ENCODE data around the gene THBD. TPM values are rescaled to one million over a fixed set of nuclear protein-coding genes. Genes with fewer than 3 reads are reported as not detected.
A peak's percentile ranks its signal among the peaks of the same experiment; 100 is the strongest.

Gene THBD
- total RNA-seq, 1 donor from 2014 or later: 37.5 TPM

DNA sequence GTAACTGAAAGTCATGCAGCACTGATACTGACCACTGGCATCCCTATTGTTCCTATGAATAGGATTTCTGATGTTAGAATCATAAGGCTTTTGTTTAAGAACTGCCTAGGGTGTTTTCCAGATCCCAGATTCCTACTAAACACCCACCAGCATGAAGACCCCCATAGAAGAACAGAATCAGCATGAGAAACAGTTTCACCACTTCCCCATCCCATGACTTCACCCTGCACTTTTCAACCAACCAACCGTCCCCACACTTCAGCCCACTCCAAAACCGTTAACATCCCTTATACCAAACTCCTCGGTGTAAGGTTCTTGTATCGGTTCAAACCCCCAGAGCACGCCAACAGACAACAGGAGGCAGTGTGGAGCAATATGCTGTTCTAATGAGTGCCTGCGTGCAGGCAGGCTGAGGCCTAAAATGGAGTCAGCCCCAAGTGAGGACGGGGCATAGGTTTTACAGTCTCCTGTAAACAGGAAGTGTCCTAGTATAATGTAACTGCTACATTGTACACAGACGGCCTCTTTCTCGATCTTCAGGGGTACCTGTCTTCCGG is 25.8 kb downstream of the THBD start:
- H3K27me3 Mint-ChIP-seq (ENCODE audit: low read depth): no peaks in the 10 kb centered on the region
- H3K36me3 Mint-ChIP-seq (ENCODE audit: low read depth): no peaks in the 10 kb centered on the region
- no peak overlapping the region for H3K27ac Mint-ChIP-seq (ENCODE audit: unreplicated experiment)
- H3K9me3 Mint-ChIP-seq (ENCODE audit: low read depth): no peaks in the 10 kb centered on the region
- no peaks in the 10 kb centered on the region for H3K4me1 Mint-ChIP-seq (ENCODE audit: low read depth)
- DNase-seq (ENCODE audit: low spot score): no peak
- TF ChIP-seq, protein P1, sequence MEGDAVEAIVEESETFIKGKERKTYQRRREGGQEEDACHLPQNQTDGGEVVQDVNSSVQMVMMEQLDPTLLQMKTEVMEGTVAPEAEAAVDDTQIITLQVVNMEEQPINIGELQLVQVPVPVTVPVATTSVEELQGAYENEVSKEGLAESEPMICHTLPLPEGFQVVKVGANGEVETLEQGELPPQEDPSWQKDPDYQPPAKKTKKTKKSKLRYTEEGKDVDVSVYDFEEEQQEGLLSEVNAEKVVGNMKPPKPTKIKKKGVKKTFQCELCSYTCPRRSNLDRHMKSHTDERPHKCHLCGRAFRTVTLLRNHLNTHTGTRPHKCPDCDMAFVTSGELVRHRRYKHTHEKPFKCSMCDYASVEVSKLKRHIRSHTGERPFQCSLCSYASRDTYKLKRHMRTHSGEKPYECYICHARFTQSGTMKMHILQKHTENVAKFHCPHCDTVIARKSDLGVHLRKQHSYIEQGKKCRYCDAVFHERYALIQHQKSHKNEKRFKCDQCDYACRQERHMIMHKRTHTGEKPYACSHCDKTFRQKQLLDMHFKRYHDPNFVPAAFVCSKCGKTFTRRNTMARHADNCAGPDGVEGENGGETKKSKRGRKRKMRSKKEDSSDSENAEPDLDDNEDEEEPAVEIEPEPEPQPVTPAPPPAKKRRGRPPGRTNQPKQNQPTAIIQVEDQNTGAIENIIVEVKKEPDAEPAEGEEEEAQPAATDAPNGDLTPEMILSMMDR (IDR thresholded peaks at IDR 0.05): no peak
- no peak overlapping the region for H3K4me3 Mint-ChIP-seq (ENCODE audit: unreplicated experiment)

DNA sequence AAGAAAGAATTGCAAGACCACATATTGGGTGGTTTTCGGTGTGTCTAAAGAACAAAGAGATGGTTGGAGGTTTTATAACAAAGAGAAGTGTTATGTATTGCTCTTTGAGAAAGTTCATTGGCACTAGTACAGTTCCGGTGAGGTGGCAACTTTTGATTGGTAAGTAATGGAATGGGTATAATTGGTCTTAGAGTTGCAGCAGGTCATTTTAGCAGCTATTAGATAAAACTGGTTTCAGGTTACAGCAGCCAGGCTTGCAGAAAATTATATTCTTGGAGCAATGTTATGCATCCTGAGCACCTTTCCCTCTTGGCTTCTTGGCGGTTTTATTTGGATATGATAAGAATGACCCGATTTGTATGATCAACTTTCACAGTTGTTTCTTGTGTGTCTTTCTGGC is 26.6 kb downstream of the THBD start:
- no peak for DNase-seq (ENCODE audit: low spot score)
- TF ChIP-seq, protein P1 (IDR thresholded peaks at IDR 0.05): no peak
- Mint-ChIP-seq H3K27me3 (ENCODE audit: low read depth) (no peaks in the 10 kb centered on the region), H3K27ac (ENCODE audit: unreplicated experiment) (no peak overlapping the region), H3K4me3 (ENCODE audit: unreplicated experiment) (no peak overlapping the region), H3K4me1 (ENCODE audit: low read depth) (no peaks in the 10 kb centered on the region), H3K36me3 (ENCODE audit: low read depth) (no peaks in the 10 kb centered on the region), H3K9me3 (ENCODE audit: low read depth) (no peaks in the 10 kb centered on the region)

DNA sequence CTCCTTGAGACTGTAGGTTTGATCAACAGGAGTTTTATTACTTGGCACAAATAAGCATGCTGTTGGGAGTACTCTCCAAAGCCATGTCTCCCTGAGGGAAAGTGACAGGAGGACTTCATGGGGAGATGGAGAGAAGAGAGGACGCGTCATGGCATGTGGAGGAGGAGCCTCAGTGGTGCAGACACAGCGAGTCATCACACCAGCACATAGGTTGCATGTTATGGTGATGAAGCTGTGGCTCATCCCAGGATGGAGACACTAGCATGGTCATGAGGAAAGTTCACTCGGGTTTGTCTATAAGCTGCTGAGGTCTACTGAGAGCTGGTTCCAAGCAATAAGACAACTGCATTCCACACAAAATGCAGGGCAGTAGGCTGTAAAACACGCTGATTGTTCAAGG is 27.5 kb downstream of the THBD start:
- no peak overlapping the region for H3K27ac Mint-ChIP-seq (ENCODE audit: unreplicated experiment)
- H3K9me3 Mint-ChIP-seq (ENCODE audit: low read depth): no peaks in the 10 kb centered on the region
- H3K4me3 Mint-ChIP-seq (ENCODE audit: unreplicated experiment): no peak overlapping the region
- H3K4me1 Mint-ChIP-seq (ENCODE audit: low read depth): no peaks in the 10 kb centered on the region
- no peak for DNase-seq (ENCODE audit: low spot score)
- TF ChIP-seq, protein P1 (IDR thresholded peaks at IDR 0.05): no peak
- no peaks in the 10 kb centered on the region for H3K36me3 Mint-ChIP-seq (ENCODE audit: low read depth)
- no peaks in the 10 kb centered on the region for H3K27me3 Mint-ChIP-seq (ENCODE audit: low read depth)

DNA sequence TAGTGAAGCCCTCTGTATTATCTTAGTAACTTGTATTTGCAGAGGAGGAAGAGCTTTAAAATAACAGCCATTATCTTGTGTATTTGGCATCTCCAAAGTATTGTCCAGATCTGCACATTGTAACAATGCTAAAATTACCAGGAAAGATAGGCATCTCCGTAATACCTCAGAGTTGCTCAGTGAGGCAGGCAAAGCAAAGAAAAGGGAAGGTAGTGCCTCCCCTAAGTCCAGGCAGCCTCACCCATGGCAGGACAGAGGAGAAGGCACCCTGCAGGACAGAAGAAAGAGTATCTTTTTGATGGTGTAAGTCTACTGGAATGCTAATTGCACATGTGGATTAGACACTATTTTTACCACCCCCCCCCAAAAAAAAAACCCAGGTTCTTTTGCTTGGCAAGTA is 27.9 kb downstream of the THBD start:
- H3K9me3 Mint-ChIP-seq (ENCODE audit: low read depth): no peaks in the 10 kb centered on the region
- no peaks in the 10 kb centered on the region for H3K4me1 Mint-ChIP-seq (ENCODE audit: low read depth)
- no peaks in the 10 kb centered on the region for H3K27me3 Mint-ChIP-seq (ENCODE audit: low read depth)
- H3K36me3 Mint-ChIP-seq (ENCODE audit: low read depth): no peaks in the 10 kb centered on the region
- no peak overlapping the region for H3K4me3 Mint-ChIP-seq (ENCODE audit: unreplicated experiment)
- DNase-seq (ENCODE audit: low spot score): no peak
- no peak overlapping the region for H3K27ac Mint-ChIP-seq (ENCODE audit: unreplicated experiment)
- TF ChIP-seq, protein P1 (IDR thresholded peaks at IDR 0.05): peak; percentile 8

DNA sequence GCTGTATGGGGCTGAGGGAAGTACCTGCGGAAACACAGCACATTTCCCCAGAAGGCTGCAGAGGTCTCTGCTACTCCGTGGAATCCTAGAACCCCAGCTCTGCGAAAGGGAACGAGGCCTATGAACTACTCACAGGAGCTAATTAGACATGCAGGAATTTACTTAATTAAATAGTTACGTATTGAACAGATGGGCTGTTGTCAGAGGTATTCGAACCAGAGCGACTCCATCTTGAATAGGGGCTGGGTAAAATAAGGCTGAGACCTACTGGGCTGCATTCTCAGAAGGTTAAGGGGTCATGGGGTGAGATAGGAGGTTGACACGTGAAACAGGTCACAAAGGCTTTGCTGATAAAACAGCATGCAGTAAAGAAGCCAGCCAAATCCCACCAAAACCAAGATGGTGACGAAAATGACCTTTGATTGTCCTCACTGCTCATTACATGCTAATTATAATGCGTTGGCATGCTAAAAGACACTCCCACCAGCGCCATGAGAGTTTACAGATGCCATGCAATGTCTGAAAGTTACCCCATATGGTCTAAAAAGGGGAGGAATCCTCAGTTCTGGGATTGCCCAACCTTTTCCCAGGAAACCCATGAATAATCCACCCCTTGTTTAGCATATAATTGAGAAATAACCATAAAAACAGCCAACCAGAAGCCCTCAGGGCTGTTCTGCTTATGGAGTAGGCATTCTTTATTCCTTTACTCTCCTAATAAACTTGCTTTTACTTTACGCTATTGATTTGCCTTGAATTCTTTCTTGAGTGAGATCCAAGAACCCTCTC is 29.0 kb downstream of the THBD start:
- TF ChIP-seq, protein P1 (IDR thresholded peaks at IDR 0.05): no peak
- H3K9me3 Mint-ChIP-seq (ENCODE audit: low read depth): no peaks in the 10 kb centered on the region
- H3K4me3 Mint-ChIP-seq (ENCODE audit: unreplicated experiment): no peak overlapping the region
- no peaks in the 10 kb centered on the region for H3K4me1 Mint-ChIP-seq (ENCODE audit: low read depth)
- H3K27ac Mint-ChIP-seq (ENCODE audit: unreplicated experiment): no peak overlapping the region
- no peaks in the 10 kb centered on the region for H3K27me3 Mint-ChIP-seq (ENCODE audit: low read depth)
- no peaks in the 10 kb centered on the region for H3K36me3 Mint-ChIP-seq (ENCODE audit: low read depth)
- no peak for DNase-seq (ENCODE audit: low spot score)

All from chondrocyte (in vitro differentiated cells).